NCI-H2196 treated with DMSO at 0.1 percent for 48 hours (cell line): ENCODE data around the gene UBA52.
"Not testable (repeated sequence)": the region's sequence is repeated elsewhere in the genome, so short reads cannot be mapped to it uniquely, and the experiment has no call there.

Source experiments
- DNase-seq: peaks from one replicate; lab custom pipeline; 2025; ENCODE audit not compliant: unreplicated experiment; lab: John Stamatoyannopoulos, UW

Gene UBA52

GRCh38 chr19:18591735-18592385, 20.2 kb downstream of the UBA52 start:
- DNase-seq: no peak

GRCh38 chr19:18592732-18593131, 21.1 kb downstream of the UBA52 start:
- not testable (repeated sequence) for DNase-seq

- no peak for DNase-seq
Measured at GRCh38 chr19:18593367-18594095, 21.9 kb downstream of the UBA52 start.

GRCh38 chr19:18594096-18594823, 22.6 kb downstream of the UBA52 start:
- DNase-seq: peak; percentile 35

- DNase-seq: no peak
Measured at GRCh38 chr19:18594824-18595373, 23.2 kb downstream of the UBA52 start.

- DNase-seq: no peak
Measured at GRCh38 chr19:18595475-18595874, 23.8 kb downstream of the UBA52 start.

GRCh38 chr19:18596752-18597157, 25.1 kb downstream of the UBA52 start:
- peak; percentile 21 for DNase-seq

- no peak for DNase-seq
Measured at GRCh38 chr19:18597809-18598660, 26.4 kb downstream of the UBA52 start.

- no peak for DNase-seq
Measured at GRCh38 chr19:18599485-18599884, 27.8 kb downstream of the UBA52 start.

- not testable (repeated sequence) for DNase-seq
Measured at GRCh38 chr19:18600692-18601397, 29.2 kb downstream of the UBA52 start.

GRCh38 chr19:18601875-18602274, 30.2 kb downstream of the UBA52 start:
- DNase-seq: no peak

- DNase-seq: no peak
Measured at GRCh38 chr19:18603255-18603957, 31.7 kb downstream of the UBA52 start.

- DNase-seq: no peak
Measured at GRCh38 chr19:18603958-18604819, 32.5 kb downstream of the UBA52 start.

GRCh38 chr19:18604820-18605159, 33.1 kb downstream of the UBA52 start:
- no peak for DNase-seq

GRCh38 chr19:18605196-18605545, 33.5 kb downstream of the UBA52 start:
- DNase-seq: no peak

- no peak for DNase-seq
Measured at GRCh38 chr19:18605546-18606280, 34.1 kb downstream of the UBA52 start.

- DNase-seq: no peak
Measured at GRCh38 chr19:18606281-18607225, 34.9 kb downstream of the UBA52 start, which contains the start of gene CRLF1. Gene CRLF1, minus strand, starts transcription at chr19:18606799. Its CDS starts 143 bp downstream, at chr19:18606656.
